UCSD-AML1 (cell line): ENCODE measurements around the gene GTF2F2.
"Not testable (repeated sequence)": the region's sequence is repeated elsewhere in the genome, so short reads cannot be mapped to it uniquely, and the experiment has no call there.

Experiments
- DNase-seq: peaks from one replicate; lab custom pipeline; 2025; ENCODE audit not compliant: unreplicated experiment; lab: John Stamatoyannopoulos, UW

GTF2F2 gene

DNA sequence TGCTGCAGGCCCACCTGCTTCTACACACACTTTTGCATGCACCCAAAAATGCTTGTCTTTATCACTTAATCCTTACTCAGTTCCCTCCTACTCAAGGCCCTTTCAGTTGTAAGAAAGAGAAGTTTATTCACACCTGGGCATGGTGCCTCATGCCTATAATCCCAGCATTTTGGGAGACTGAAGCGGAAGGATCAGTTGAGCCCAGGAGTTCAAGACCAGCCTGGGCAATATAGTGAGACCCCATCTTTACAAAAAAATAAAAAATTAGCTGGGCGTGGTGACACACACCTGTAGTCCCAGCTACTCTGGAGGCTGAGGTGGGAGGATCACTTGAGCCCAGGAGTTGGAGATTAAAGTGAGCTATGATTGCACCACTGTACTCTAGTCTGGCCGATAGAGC, 178.2 kb downstream of the GTF2F2 start:
- not testable (repeated sequence) for DNase-seq

DNA sequence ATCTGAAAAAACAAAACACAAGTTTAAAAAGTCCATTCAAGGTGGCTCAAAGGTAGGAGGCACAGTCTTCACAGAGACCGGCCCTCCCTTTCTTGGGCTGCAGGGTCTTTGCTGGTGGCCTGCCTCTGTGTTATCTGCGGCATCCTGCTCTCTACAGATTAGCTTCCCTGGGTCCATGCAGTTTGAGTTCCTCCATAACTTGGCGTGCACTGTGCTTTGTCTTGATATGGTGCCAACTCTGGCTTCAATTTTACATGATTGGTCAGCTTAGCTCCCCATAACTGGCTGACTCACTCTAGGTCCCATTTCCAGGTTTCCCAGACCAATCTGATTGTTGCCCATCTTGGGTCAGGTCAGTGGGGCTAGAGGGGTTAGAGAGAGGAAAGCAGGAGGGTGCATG, 178.9 kb downstream of the GTF2F2 start:
- no peak for DNase-seq

DNA sequence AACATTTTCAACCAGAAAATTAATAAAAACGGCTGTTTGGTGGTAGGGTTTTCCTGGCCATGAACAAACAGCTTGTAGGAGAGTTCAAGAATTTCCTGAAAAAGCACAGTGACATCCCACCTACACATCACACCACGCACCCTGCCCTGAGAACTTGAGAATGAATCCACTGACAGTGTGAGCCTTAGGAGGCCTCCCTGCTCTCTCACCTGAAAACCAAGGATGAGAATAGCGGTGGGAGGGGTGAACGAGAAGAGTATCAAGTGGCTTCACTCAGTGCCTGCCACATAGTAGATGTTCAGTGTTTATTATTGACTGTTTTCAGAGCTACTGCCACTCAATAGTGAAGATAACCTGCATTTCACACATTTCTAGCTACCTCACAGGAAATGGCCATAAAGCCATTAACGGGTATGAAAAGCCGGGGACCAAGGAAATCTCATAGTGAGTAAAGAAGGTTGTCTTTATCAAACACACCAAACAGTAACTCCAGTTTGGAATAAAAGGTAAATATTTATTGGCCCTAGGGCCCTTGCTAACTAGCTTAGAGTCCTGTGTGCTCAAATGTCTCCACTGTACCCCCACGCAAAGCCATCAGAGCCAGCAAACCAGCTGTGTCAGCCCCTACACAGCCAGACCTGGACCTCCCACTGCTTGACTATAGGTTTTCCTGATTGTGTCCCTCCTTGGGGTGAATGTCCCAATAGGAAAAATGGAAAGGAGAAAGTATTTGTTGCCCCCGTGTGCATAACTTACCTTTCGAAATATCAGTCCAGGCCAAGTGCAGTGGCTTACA, 180.1 kb downstream of the GTF2F2 start:
- DNase-seq, result no peak

DNA sequence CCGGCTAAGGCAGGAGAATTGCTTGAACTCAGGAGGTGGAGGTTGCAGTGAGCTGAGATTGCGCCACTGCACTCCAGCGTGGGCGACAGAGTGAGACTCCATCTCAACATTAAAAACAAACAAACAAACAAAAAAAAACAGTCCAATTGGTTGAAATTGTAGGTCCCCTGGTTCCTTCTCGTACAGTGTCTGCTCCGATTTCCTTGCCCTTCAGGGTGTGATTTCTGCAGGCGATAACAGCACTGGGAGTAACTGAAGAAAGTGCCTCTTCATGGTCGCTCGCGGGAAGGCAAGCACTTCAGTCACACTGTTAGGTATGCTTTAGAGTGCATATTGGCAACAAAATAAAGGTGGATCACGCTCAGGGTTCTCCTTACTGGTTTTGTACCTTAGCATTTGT, 181.0 kb downstream of the GTF2F2 start:
- DNase-seq, result no peak

DNA sequence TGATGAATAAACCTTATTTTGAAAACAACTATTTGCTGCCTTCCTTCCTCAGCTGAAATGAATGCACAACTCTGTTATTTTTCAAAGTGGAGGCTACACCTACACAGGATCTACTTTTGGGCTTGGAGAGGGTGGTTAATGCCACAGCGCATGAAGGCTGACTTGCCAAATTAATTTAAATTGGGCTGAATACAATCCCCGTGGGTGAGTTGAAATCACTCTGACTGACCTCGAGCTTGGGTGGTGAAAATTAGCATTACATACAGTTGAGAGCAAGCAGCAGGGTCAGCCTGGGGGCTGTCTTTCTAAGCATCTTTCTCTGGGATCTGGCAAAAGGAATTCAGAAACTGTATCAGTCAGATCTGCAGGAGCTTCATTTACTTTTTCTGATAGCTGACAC, 182.2 kb downstream of the GTF2F2 start:
- no peak for DNase-seq

DNA sequence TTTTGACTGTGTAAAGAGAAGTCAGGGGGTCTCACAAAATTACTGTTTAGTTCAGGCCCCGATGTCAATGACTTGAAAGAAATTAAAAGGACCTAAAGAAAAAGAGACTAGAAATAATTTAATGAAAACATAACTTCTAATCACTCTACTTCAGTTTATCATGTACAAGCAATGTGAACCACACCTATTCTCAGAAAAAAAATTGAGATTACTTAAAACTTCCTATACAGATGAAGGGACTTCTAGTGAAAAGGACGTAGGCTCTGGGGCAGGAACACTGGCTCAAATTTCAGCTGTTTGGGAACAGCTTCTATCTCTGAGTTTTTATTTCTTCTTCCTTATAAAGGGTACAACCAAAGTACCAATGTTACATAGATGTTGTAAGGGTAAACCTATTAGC, 182.7 kb downstream of the GTF2F2 start:
- DNase-seq, result no peak

DNA sequence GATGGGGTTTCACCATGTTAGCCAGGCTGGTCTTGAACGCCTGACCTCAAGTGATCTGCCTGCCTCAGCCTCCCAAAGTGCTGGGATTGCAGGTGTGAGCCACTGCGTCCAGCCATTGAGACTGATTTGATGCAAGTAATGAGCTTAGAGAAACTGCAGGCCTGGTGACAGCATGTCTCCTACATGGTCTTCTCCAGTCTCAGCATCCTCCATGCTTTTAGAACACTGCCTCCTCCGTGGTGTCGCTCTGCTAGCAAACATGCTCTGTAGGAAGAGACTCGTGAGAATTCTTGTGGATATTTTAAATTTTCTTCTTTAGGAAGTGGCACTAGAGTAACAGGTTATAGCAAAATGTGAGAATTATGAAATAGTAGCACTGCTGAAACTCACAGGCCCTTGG, 183.6 kb downstream of the GTF2F2 start:
- DNase-seq, result no peak

DNA sequence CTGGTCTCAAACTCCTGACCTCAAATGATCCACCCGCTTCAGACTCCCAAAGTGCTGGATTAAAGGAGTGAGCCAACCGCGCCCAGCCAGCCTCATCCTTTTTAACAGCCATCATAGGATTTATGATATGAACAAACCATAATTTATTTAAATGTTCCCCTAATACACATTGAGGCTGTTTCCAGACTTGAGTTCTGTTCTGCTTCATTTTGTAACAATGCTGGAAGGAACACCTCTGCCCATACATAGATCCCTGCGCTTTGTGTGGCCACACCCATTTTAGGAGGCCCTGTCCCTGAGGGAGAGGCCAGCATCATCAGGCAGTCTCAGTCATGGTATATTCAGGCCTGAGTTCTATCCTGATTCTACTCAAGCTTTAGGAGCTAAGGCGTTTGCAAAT, 184.8 kb downstream of the GTF2F2 start:
- no peak for DNase-seq

DNA sequence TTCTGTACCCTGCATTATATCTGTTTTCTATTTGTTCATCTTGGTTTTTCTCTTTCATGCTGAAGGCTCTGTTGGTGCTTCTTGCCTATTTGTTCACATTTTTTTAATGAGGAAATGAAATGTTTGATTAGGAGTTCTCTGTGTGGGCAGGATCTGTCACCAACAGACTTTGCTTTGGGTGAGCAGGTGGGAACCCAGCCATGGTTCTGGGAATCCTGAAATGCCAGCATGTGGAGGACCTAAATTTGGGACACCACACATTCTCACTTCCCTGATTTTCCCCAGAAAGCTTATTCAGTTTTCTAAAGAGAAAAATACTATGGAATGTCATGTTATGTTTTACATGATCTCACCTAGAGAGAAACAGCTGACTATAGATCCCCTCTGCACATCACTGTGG, 186.7 kb downstream of the GTF2F2 start:
- no peak for DNase-seq

DNA sequence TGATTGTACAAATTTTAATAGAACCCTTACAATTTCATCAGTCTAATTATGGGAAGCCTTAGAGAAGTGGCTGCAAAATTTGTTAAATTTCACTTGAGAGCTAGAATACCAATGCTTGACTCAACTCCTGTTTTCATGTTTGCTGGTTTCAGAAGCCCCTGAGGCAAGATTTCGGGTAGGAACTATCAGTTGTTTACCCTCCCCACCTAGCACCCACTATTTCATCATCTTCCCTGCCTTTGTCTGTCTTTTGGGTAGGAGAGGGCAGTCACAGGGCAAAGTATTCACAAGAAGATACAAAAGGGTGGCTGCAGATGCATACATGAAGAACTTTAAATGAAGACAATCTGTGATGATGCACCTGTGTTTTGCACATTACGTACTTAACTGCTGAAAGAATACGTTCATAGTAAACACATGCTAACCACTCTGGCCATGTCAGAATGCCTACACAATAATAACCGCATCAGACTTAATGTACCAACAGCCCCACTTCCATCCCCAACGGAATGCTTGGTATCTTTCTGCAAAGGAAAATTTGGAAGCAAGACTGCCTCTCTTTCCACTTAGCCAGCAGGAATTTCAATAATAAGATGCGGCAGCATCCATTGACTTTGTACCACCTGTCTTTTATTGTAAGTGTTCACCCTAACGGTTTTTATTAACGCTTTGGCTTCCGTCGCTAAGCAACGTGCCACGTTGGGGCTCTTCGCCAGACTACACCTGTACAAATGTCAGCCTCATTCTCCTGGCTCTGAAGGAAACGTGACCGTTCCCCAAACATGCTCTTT, 190.2 kb downstream of the GTF2F2 start:
- DNase-seq, result no peak

DNA sequence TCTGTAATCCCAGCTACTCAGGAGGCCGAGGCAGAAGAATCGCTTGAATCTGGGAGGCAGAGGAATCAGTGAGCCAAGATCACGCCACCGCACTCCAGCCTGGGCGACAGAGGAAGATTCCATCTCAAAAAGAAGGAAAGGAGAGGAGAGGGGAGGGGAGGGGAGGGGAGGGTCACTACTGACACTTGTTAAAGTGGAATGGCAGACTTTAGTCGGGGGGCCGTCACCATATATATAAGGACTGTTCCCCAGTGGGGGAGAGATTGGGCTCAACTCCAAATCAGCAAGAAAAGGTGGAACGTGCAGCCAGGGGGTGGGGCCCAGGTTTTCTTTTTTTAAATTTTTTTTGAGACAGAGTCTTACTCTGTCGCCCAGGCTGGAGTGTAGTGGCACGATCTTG, 194.5 kb downstream of the GTF2F2 start:
- no peak for DNase-seq

DNA sequence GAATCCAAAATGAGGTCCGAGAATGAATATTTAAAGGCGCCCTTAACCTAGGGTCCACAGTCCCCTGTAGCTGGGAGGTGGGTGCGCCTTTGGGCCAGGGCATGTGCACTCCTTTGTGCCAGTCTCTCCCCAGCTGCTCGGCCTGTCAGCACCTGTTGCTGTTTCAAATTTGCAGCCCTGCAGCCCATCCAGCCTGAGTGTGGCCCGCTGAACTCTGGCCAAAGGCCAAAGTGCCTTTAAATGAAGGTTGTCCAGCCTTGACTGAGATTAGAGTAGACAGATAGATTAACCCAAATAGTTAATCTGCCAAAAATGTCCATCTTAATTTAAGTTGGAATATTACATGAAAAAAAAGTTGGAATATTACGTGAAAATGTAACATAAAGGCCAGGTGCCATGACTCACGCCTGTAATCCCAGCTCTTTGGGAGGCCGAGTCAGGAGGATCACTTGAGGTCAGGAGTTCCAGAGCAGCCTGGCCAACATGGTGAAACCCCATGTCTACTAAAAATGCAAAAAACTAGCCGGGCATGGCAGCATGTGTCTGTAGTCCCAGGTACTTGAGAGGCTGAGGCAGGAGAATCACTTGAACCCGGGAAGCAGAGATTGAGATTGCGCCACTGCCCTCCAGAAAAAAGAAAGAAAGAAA, 195.3 kb downstream of the GTF2F2 start:
- DNase-seq, result no peak

DNA sequence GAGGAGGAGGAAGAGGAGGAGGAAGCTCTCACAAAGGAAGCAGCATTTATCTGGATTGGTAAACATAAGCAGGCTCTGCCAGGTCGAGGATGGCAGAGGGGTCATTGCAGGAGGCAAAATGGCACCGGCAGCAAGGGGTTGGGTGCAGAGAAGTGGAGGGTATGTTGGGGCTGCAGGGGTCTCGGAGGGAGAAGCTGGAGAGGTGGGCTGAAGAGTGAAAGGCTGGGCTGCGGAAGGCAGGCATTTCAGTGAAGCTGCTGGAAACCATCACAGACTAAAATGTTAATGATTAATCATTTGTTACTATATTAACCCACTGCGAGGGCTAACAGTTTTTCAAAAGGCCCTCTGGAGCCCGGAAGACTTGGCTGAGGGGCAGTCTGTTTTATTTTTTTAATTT, 196.0 kb downstream of the GTF2F2 start:
- no peak for DNase-seq

DNA sequence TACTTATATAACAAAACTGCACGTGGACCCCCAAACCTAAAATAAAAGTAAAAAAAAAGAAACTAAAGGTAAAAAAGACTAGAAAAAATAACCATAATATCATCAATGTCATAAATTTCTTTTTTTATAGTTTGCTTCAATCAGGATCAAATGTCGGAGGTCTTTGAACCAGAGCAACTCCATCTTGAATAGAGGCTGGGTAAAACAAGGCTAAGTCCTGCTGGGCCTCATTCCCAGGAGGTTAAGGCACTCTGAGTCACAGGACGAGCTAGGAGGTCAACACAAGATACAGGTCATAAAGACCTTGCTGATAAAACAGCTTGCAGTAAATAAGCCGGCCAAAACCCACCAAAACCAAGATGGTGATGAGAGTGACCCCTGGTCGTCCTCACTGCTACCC, 196.7 kb downstream of the GTF2F2 start:
- no peak for DNase-seq

DNA sequence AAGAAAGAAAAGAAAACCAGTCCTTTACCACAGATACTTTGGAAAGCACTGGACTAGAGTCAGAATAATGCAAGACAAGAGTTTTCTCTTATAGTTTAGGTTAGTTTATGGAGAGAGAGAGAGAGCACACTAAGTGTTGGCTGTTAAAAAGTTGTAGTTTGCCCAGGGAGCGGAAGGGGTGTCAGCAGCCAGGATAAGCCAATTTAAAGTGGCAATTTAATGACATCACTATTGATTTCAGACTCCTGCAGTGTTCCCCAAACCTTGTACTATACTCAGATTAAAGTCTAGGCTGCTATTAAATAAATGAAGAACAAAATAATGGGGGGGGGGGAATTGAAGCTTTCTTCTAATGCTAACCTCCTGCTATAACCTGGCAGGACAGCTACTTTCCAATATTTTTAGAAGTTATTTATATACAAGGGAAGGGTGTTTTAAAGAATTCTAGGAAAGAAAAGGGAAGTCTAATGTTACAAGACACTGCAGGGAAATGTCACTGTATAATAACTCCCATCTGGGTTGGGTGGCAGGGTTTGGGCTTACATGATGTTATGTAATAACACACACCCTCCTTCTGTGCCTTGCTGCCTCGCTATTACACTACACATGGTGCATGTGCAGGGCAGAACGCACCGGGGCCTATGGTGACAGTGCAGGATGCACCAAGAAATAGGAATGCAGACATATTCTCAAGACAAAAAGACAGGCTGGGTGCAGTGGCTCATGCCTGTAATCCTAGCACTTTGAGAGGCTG, 200.7 kb downstream of the GTF2F2 start:
- DNase-seq, result peak; percentile 45

DNA sequence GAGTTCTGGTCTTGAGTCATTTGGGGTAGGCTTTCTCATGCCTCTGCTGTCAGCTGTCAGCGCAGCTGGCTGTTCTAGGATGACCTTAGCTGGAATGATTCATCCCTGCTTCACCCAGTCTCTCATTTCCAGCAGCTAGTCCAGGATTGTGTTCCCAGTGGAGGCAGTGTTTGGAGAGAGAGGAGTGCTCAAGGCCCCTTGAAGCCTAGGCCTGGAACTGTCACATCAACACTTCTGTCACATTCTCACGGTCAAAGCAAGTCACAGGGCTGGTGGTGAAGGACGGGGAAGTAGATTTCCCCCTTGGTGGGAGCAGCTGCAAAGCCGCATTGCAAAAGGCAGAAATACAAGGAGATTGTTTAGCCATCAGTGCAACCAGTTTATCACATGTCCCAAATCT, 205.5 kb downstream of the GTF2F2 start:
- DNase-seq, result no peak

DNA sequence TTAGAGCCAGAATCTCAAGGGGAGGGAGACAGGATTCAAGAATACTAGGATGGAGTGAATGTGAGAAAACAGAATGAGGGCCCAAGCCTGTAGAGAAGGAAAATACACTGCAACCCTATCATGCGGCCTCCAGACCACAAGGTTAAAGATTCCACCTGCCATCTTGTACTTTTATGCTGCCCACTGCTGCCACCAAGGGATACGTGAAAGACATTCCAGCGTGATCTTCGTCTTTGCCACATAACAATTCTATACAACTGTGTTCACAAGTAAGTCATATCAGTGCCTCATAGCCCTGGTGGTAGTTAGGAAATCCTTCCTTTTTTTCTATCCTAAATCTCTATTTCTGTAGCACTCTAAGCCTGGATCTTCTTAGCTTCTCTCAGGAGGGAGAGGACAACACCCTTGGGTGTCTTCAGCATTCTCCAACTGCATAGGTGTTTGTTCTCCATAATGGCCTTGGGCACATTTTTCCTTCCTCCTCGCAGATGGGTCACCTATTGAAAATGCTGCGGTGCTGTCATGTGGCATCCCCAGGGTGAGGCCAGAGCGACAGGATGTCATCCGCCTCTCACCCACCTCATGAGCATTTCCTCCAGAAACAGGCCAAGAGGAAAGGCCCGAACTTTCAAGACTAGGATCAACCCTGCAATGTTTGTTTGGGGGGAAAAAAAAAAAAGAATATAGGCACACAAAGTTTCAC, 207.1 kb downstream of the GTF2F2 start:
- DNase-seq, result peak; percentile 19

DNA sequence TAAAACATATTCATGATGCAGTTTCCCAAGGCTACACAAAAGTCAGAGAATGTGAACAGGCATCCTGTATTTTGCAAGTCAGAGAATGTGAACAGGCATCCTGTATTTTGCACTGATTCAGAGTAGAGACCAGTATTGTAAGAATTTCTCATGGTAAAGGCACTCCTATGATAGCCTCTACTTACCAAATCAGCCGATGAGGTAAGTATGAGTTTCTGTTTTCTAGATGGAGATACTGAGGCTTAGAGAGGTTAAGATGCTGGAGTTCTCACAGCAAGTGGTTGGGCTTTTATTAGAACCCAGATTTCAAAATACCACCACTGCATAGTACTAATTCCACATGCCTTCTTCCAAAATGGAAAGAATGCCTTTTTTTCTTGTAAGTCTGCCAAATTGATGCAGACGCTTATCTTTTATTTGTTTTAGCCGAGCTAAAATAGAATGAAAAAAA, 208.4 kb downstream of the GTF2F2 start:
- no peak for DNase-seq

DNA sequence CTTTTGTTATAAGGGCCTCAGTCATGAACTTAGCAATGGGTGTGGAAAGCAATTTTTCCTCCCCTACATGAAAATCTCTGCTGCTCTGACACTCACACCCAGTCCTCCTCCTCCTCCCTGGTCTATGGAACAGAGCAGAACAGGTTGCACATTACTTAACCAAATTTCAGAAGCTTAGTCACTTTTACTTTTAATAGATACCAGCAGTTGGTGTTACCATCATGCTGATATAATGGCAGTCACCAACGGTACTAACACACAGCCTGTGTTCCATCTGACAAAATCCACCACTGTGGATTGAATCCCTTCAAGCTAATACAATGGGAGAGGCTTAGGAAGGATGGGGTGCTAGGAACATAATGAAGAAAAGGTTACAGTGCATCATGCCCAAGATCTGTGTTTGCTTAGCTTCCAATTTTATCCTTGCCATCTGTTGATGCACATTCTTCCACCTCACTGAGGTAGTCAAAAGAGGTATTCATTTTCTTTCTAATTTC, 210.9 kb downstream of the GTF2F2 start:
- no peak for DNase-seq

DNA sequence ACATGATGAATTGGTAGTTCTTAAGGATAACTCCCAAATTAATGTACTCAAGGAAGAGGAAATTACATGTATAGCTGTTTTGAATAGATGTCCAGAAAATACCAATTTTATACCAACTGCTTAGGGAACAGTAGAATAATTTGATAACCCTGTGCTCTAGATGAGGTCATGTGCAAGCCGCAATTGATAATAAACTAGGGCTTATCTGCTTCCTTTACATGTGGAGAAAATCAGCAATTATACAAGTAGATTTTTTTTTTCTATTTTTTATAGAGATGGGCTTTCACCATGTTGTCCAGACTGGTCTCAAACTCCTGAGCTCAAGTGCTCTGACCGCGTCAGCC, 211.4 kb downstream of the GTF2F2 start:
- no peak for DNase-seq
